Activated CD8-positive, alpha-beta memory T cell treated with anti-CD3 and anti-CD28 coated beads, Interleukin-2, amount 50 U/mL, for 24 hours (primary cell): ENCODE data around the gene ZNF831.

ENCODE experiments used
- DNase-seq: peaks from one replicate; pipeline ENCODE4 v3.0.0-alpha.2; 2020; ENCODE audit errors: extremely low read depth

ZNF831 gene

GRCh38 chr20:59163631-59164530 lies at the start of gene ZNF831:
ZNF831 (plus strand) TSS chr20:59163821; CDS start chr20:59191020, 27,199 bp downstream.
- no peak for DNase-seq

- no peak for DNase-seq
These were observed 46.1 kb upstream of the ZNF831 start for GRCh38 chr20:59117526-59117925.

GRCh38 chr20:59118855-59119254 lies 44.8 kb upstream of the ZNF831 start:
- DNase-seq: no peak

- DNase-seq: no peak
These were observed 43.1 kb upstream of the ZNF831 start for GRCh38 chr20:59120491-59120890.

- DNase-seq: no peak
These were observed 42.7 kb upstream of the ZNF831 start for GRCh38 chr20:59120919-59121318.

- no peak for DNase-seq
These were observed 41.7 kb upstream of the ZNF831 start for GRCh38 chr20:59121714-59122565.

- no peak for DNase-seq
These were observed 41.1 kb upstream of the ZNF831 start for GRCh38 chr20:59122566-59122919.

- no peak for DNase-seq
These were observed 40.5 kb upstream of the ZNF831 start for GRCh38 chr20:59123011-59123677.

- DNase-seq: no peak
These were observed 39.9 kb upstream of the ZNF831 start for GRCh38 chr20:59123678-59124255.

GRCh38 chr20:59124296-59125029 lies 39.2 kb upstream of the ZNF831 start:
- DNase-seq: no peak

- DNase-seq: no peak
These were observed 38.3 kb upstream of the ZNF831 start for GRCh38 chr20:59125332-59125731.

GRCh38 chr20:59125836-59126235 lies 37.8 kb upstream of the ZNF831 start:
- DNase-seq: no peak

- DNase-seq: no peak
These were observed 35.8 kb upstream of the ZNF831 start for GRCh38 chr20:59127839-59128238.

GRCh38 chr20:59131551-59132285 lies 31.9 kb upstream of the ZNF831 start:
- no peak for DNase-seq

GRCh38 chr20:59134182-59134581 lies 29.4 kb upstream of the ZNF831 start:
- DNase-seq: no peak

- DNase-seq: no peak
These were observed 28.5 kb upstream of the ZNF831 start for GRCh38 chr20:59135093-59135492.

GRCh38 chr20:59136027-59136426 lies 27.6 kb upstream of the ZNF831 start:
- no peak for DNase-seq

GRCh38 chr20:59137532-59137931 lies 26.1 kb upstream of the ZNF831 start:
- DNase-seq: no peak

GRCh38 chr20:59138114-59138748 lies 25.4 kb upstream of the ZNF831 start:
- DNase-seq: no peak

- DNase-seq: no peak
These were observed 23.6 kb upstream of the ZNF831 start for GRCh38 chr20:59139998-59140397.
